ENCODE data around the gene ABHD2.
"Not testable (repeated sequence)": the region's sequence is repeated elsewhere in the genome, so short reads cannot be mapped to it uniquely, and the experiment has no call there.

Gene ABHD2

GRCh38 chr15:89099968-89100367 lies 11.7 kb downstream of the ABHD2 start:
- no peak for DNase-seq

- DNase-seq: no peak
Measured at GRCh38 chr15:89101302-89102193, 13.3 kb downstream of the ABHD2 start.

- no peak for DNase-seq
Measured at GRCh38 chr15:89103481-89104171, 15.4 kb downstream of the ABHD2 start.

GRCh38 chr15:89104172-89104564 lies 15.9 kb downstream of the ABHD2 start:
- no peak for DNase-seq

- DNase-seq: no peak
Measured at GRCh38 chr15:89105147-89105546, 16.9 kb downstream of the ABHD2 start.

DNA sequence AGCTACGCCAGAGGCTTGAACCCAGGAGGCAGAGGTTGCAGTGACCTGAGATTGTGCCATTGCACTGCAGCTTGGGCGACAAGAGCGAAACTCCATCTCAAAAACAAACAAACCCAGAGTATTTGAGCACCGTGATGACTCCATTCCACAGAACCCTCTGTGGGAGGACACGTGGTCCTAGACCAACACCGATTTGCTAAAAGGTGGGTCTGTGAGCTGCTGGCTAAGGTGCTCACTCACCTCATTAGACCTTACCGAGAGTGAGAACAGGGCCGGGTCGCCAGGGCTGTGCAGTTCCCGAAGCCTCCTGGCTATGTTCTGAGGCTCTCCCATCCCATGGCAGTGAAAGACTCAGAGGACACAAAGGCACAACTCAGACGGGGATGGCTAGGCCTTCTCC lies 17.9 kb downstream of the ABHD2 start:
- DNase-seq: no peak

- DNase-seq: no peak
Measured at GRCh38 chr15:89107984-89108383, 19.7 kb downstream of the ABHD2 start.

DNA sequence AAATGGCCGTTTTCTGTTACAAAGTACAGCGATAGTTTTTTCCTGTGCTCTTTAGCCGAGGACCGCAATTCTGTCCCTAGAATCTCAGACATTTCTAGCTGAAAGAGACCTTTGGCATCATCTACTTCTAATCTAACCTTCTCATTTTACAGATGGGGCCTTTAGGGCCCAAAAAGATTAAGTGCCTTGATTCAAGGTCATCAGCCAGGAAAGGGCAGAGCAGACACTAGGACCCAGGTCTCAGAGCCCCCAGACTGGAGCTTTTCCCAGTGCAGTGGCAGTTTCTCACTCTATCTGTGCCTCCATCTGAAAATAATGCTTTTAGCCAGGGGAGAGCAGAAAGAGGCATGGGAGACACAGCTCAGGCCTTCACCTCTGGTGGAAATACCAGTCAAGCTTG lies 20.6 kb downstream of the ABHD2 start:
- no peak for DNase-seq

- DNase-seq: no peak
Measured at GRCh38 chr15:89109238-89109637, 21.0 kb downstream of the ABHD2 start.

DNA sequence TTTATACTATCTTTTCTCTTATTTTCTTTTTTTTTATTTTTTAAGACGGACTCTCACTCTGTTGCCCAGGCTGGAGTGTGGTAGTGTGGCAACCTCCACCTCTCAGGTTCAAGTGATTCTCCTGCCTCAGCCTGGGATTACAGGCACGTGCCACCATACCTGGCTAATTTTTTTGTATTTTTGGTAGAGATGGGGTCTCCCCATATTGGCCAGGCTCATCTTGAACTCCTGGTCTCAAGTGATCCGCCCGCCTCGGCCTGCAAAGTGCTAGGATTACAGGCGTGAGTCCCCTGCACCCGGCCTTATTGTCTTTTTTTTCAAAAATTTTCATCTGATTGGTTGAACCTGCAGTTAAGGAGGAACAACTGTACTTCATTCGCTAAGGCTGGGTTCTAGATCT lies 21.8 kb downstream of the ABHD2 start:
- no peak for DNase-seq

GRCh38 chr15:89111352-89111751 lies 23.1 kb downstream of the ABHD2 start:
- DNase-seq: no peak

DNA sequence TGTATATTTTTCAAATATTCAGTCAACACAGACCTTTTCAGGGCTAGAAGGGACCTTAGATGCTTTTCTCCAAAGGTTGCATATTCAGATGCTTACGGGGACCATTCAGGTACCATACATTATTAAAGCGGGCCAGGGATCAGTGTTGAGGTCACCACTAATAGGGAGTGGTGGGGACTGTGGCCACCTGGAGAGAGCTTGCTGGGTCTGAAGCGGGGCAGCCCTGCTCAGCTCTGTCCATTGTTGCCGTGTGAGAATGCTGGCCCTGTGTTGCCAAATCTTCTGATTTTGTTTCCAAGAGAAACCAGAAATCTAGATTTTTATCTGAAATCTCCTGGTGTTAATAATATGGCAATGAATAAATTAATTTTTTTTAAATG lies 23.7 kb downstream of the ABHD2 start:
- no peak for DNase-seq

DNA sequence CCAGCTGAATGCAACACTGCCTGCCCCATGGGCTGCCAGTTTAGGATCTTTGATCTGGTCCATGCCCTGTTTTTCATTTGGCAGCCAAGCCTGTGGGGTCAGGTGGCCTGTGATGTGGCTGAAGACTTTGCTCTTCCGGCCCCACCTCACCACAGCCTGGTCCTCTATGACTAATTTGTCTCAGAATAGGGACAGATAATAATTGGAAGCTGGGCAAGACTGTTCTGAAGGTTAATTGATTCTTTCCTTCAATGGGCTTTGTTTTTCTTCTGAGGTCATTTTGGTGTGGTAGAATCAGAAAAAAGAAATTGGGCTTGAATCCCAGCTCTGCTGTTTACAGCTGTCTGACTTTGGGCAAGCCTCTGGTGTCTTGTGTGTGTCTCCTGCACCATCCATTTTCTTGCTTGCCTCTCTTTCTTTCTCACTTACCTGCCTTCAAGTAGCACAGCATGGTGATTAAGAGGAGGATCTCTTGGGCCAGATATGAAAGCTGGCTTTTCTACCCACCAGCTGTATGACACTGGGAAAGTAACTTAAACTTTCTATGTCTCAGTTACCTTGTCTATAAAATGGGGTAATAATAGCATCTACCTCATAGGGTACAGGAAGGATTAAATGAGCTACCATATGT lies 24.2 kb downstream of the ABHD2 start:
- no peak for DNase-seq

- no peak for DNase-seq
Measured at GRCh38 chr15:89113296-89114024, 25.2 kb downstream of the ABHD2 start.

DNA sequence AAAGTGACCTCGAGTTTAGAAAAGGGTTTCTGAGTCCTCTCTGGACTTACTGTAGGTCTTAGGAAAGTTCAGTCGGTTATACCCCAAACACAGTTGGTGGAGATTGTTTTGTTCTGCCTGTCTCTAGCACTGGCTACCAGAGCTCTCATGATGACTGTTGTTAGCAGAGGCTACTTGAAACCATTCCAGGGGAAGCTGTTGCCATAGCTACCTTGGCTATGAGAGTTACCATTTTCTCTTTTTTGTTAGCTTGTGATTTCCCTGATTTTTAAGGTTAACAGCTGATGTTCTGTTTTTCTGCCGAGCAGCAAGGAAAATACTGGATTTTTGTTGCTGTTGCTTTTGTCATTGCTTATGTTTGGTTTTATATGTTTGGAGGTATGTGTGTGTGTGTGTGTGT lies 26.7 kb downstream of the ABHD2 start:
- DNase-seq: peak; percentile 56

GRCh38 chr15:89115547-89115946 lies 27.3 kb downstream of the ABHD2 start:
- DNase-seq: peak; percentile 54

- DNase-seq: peak; percentile 27
Measured at GRCh38 chr15:89116404-89116803, 28.1 kb downstream of the ABHD2 start.

- no peak for DNase-seq
Measured at GRCh38 chr15:89117790-89118189, 29.5 kb downstream of the ABHD2 start.

GRCh38 chr15:89118481-89118989 lies 30.3 kb downstream of the ABHD2 start:
- no peak for DNase-seq

DNA sequence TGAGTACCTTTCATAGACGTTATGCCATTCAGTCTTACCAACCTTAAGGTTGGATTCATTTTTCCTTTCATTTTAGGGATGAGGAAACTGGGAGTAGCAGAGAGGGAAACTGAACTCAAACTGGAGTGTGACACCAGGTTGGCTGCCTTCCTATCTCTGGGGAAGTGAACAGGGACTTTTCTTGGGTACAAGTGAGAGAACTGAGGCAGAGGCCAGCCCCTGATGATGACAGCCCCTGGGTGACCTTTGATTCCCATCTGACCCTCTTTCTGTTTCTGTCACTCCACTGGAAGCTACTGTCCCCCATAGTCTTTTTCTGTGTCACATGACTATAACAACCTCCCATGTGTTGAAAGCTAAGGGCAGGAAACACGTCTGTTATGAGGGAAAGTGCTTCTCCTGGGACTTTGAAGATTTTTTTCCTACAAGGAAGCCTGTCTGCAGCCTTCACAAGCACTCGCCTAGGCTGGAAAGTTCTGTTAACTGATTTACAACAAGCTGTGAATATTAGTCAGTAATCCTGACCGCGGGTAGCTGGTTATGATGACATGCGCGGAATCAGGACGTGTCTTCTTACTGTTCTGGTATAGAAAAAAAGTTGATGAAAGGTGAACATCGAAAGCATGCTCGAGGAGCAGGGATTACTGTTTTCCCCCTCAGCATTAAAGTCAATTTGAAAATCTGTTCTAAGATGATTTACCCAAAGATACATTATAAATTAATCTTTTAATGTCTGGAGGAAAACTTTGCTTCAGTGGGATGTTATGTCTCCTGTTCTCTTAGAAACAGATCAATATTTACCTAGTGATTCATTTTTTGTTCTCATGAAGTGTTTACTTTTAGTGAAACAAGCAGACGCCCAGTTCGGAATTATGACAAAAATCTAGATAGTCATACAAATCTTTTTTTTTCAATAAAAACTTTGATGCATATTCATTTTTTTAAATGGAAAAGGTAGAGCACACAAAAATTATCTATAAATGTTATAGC lies 31.5 kb downstream of the ABHD2 start:
- DNase-seq: no peak

DNA sequence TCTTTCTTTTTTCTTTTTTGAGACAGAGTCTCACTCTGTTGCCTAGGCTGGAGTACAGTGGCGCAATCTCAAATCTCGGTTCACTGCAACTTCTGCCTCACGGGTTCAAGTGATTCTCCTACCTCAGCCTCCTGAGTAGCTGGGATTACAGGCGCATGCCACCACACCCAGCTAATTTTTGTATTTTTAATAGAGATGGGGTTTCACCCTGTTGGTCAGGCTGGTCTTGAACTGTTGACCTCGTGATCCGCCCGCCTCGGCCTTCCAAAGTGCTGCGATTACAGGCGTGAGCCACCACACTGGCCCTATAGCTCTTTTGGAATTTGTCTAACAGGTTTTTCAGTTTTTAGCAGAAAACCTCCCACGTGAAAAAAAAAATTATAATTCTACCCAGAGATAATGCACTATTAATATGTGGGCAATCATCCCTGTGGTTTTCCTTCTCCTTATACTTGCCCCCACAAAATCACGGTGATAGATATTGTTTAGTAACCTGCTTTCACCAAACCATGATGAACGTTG lies 32.3 kb downstream of the ABHD2 start:
- not testable (repeated sequence) for DNase-seq
